CD4-positive, alpha-beta T cell treated with Interleukin-12 subunit alpha and Interleukin-12 subunit beta, for 1 hour (primary cell): Measurements from ENCODE around the gene MAP1A.

Experiments used
- DNase-seq: peaks from one replicate; pipeline ENCODE4 v3.0.0-alpha.2; 2020

Gene MAP1A

DNA sequence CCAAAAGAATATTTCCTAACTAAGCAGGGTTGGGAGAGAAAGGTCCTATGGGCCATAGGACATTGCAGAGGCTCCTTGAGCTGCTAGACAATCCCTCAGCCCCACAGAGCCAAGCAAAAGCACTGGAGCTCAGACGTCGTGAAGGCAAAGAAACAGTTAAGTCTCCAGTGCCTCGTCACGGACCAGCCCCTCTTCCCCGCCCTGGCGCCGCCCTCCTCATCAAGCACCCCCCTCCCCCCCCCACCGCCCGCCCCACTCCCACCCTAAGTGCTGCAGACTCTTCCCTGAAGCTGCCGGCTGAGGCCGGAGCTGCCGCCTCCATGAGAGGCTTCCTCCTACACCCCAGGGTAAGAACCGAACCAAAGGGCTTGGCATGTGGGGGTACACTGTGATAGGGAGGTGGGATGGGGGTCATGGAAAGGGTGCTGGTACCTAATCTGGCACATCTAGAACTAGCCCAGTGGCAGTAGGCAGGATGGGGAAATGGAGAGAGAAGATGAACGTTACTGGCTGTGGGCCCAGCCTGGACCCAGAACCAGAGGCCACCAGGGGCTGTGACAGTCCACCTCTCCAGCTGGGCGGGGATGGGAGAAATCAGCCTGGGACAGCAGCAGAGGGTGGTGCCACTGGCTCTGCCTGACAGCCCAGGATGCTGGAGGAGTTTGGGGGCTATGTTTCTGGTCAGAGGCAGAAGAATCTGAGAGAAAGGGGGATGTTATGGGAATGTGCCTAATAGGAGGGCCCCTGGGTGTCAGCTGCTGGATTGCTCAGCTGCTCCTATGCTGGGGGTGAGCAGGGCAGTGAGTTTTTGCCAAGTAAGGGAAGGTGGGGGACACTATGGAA is at the start of gene MAP1A:
Gene MAP1A, plus strand, starts transcription at position 255 of the 843 bp plus-strand sequence. CDS start 3,866 bp downstream, outside the sequence.
- DNase-seq: no peak

GRCh38 chr15:43469867-43470266 is 47.5 kb upstream of the MAP1A start:
- no peak for DNase-seq

DNA sequence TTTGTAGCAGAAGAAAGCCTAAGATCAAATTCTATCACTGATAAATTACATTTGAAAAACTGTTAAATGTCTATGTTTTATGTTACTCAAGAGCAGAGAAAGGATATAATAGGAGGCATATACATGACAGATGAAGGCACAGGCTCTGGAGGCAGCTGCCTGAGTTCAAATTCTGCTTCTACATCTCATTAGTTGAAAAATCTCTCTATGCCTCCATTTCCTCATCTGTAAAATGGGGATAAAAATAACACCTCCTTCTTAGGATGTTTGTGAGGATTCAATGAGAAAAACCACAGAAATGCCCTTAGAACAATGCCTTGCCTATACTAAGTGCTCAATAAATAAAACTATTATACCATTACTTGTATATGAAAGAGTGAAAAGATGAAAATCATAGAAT is 45.4 kb upstream of the MAP1A start:
- no peak for DNase-seq

GRCh38 chr15:43473885-43474284 is 43.5 kb upstream of the MAP1A start:
- no peak for DNase-seq

DNA sequence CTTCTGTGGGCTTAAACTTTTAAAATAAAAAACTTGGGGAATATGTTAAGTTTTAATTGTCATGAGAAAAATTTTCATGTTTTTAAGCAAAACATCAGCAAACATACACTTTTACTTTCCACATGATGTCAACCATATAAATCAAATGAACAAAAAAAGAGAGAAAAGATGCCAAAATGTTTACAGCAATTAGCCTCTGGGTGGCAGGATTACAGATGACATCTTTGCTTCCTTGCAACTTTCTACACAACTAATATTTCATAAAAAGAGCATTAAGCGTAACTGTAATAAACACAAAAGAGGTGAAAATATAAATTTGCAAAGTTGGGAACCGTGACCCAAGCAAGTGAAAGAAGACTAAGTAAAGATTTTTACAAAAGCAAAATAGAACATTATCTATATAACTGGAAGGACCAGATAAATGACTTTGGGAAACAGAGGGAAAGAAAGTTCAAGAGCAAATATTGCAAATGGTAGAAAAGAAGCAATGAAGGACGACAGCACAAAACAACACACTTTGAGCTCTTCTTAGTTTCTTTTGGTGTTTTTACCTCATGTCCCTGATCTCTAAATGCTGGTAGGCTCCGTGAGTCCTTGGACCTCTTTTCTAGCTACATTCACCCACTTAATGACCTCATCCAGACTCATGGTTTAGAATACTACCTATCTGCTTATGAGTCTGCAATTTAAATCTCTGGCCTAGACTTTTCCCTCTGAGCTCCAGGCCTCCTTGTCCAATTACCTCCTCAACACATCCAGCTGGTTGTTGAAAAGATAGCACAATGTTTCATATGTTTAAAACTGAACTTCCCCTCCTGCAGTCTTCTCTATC is 33.9 kb upstream of the MAP1A start:
- peak; percentile 38 for DNase-seq

DNA sequence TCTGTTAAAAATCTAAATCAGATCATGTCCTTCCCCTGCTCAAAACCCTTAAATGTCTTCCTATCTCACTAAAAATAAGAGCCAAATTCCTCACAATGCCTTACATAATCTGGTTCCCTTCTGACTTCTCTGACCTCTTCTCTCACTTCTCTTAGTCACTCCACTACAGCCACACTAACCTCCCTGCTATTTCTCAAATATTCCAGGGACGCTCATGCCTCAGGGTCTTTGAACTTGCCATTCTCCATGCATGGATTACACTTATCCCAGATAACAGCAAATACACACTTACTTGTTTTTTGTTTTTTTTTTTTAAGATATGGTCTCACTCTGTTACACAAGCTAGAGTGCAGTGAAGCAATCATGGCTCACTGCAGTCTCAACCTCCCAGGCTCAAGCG is 33.0 kb upstream of the MAP1A start:
- no peak for DNase-seq

- no peak for DNase-seq
Measured at GRCh38 chr15:43487271-43487895, 30.0 kb upstream of the MAP1A start.

DNA sequence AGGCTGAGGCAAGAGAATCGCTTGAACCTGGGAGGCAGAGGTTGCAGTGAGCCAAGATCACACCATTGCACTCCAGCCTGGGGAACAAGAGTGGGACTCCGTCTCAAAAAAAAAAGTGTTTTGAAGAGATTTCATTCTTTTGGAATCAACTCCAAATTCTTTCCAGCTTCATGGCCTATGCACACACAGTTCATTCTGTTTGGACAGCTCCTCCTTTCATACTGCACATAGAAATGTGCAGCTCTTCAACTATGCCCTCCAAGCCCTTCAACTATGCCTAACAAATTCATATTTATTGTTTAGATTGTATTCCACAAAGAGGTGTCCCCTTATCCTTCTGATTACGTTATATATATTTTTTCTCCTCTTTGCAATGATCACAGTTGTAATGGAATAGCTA is 28.6 kb upstream of the MAP1A start:
- no peak for DNase-seq

- DNase-seq: no peak
Measured at GRCh38 chr15:43489191-43489590, 28.2 kb upstream of the MAP1A start.

GRCh38 chr15:43492266-43492665 is 25.1 kb upstream of the MAP1A start:
- no peak for DNase-seq

DNA sequence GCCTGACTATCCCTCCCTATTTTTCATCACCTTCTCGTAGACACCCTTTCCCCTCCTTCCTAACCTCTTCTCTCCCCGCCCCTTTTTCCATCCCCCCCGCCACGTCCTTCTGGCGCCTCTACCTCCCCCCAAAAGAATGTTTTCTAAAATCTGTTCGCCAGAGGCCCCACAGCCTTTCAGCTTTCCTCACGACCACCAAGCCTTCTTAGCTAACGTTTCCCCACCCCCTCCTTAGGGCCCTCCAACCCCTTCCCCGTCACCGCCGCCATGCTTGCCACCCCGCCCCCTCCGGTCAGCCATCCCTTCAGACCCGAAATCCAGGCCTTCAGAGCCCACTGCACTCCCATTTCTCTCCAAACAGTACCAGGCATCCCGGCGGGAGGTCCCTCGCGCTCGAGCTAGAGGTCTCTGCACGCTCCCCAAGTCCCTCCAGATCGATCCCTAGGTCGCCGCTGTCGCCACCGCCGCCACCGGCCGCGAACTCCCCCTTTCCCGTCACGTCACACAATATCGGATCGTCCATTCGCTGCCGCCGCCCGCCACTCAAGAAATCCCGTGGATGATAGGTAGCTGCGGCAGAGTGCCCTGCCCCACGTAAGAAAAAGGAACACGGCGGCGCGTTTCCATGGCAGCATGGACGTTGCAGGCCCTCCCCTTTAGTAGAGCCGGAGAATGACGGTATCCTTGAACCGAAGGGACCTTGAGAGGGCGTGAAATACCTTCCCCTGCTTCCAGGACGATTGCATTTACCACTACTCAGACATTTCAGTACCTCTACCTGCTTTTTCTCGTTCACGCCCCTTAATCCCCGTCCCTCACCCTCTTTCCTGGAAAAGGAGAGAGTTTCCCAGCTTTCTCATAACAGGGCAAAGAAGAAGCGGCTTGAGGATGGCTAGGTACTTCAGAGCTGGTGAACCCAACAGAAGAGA is 24.5 kb upstream of the MAP1A start, which contains the start of gene TP53BP1:
Gene TP53BP1, minus strand, starts transcription at position 484 of the 929 bp plus-strand sequence. Its CDS starts 113 bp downstream, at position 371.
- peak; percentile 95 for DNase-seq

DNA sequence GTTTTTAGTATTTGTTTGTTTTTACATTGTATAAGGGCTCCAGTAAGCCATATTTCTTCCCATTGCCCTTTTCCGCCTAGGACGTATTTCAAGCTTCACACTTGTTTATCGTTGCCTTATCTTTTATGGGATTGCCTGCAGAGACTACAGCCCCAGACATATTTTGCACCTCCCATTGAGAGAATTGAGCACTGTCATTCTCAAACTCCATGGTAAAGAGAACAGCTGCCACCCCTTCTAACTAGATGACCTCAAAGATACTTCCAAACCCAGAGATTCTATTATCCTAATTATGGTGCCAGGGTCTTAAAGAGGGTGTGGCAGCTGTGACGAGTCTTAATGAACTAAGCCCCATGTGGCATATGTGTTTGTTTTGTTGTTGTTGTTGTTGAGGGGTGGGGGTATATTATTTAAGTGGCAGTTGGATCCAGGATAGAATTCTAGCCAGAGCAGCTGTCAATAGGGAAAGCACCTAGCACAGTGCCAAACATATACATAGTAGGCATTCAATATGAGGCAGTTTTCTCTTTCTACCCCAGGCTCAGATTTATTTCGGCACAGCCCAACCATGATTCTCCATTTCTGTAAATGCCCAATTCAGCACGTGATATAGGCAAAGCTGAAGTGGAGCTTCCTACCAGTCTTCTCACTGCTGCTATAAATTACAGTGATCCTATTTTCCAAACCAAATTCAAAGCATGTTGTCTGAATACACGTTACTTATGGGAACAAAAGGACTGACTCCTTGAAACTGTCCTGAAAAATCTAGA is 23.5 kb upstream of the MAP1A start:
- DNase-seq: no peak

GRCh38 chr15:43498990-43499389 is 18.4 kb upstream of the MAP1A start:
- no peak for DNase-seq

DNA sequence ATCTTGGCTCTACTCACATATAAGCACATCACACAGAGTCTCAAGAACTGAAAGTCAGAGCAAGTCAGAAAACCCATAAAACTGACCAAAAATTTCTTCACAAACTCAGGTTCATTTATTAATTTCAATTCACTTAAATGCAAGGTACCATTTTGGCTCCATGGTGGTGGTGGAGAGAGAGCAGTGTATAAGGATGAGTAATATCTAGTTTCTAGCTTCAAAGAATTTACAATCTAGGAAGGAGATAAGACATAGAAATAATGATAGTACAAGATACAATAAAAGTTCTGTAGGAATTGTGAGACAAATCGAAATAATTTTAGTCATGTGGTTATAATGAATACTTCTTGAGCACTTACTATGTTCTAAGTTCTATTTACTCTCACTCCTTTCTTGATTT is 17.8 kb upstream of the MAP1A start:
- no peak for DNase-seq

DNA sequence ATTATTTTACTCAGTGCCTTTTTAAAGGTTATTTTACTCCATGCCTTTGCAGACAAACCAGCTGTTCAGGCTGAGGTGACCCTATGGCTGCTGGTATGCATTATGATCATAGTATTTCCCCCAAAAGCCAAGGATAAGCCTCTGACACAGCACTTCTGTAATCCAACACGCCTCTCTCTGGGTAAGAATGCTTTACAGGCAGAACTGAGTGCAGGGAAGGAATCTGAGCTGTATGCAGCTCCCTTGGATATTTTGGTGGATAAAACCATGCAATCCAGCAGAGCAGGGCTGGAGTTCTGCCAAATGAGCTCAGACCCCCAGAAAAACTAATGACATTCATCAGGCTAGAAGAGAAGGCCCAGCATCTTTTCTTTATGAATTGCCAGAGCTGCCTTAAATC is 11.7 kb upstream of the MAP1A start:
- no peak for DNase-seq

DNA sequence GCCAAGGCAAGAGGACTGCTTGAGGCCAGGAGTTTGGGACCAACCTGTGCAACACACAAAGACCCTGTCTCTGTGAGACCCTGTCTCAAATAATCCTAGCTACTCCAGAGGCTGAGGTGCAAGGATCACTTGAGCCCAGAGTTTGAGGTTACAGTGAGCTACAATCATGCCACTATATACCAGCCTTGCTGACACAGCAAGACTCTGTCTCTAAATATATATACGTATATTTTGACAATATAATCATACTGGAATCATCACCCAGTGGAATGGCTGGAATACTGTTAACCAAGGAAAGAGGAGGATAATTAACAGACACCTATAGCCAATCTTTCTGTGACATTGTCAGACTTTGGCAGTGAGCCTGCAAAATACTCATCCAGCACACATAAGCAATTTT is 9.0 kb upstream of the MAP1A start:
- no peak for DNase-seq

DNA sequence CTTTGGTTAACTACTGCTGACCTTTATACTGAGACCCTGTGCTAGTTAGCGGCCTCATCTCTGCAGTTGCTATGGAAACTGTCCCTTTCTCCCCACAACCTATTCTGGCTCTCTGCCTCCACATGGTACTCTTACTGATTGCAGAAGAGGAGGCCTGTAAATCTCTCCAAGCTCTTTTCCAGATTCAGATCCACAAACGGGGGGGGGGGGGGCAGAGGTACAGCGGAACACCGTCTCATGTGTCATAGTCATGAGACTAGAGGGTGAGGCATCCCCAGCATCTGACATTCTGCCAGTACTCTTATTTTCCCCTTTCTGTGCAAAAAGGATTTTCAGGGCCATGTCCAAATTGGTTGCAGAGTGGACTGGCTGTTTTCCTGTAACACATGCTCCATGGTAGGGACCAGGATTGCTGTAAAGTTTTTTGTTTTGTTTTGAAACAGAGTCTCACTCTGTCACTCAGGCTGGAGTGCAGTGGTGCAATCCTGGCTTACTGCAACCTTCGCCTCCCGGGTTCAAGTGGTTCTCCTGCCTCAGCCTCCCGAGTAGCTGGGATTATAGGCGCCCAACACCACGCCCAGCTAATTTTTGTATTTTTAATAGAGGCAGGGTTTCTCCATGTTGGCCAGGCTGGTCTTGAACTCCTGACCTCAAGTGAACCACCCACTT is 8.3 kb upstream of the MAP1A start:
- no peak for DNase-seq

- DNase-seq: no peak
Measured at GRCh38 chr15:43509660-43510199, 7.7 kb upstream of the MAP1A start.

- peak; percentile 99 for DNase-seq
Measured at GRCh38 chr15:43510200-43511011, 7.0 kb upstream of the MAP1A start.
